PC-3 (cell line): ENCODE measurements around the gene ADK. TPM values are rescaled to one million over a fixed set of nuclear protein-coding genes. Genes with fewer than 3 reads are reported as not detected.

Experiments
- ATAC-seq: fragments of 200-7000 bp; cut with Tn5 transposase; 2 replicates; pipeline ENCODE4 v1.9.1; 2020; ENCODE audit warnings: mild to moderate bottlenecking, moderate library complexity
- BruUV-seq: library from RNA; stranded (reverse); fragments of 400-500 nt; replicated peaks from 2 replicates; lab custom pipeline; 2021; lab: Mats Ljungman, UMichigan
- CTCF ChIA-PET: fragments of 300-600 bp; sonication (Branson Sonifier 250); formaldehyde crosslinking; loops from one replicate; lab custom pipeline; 2022; ENCODE audit warnings: antibody characterized with exemption; lab: Charles Lee
- POLR2A ChIA-PET: fragments of 300-600 bp; sonication (Branson Sonifier 250); formaldehyde crosslinking; loops from one replicate; lab custom pipeline; 2022; ENCODE audit warnings: antibody characterized with exemption; ENCODE audit not compliant: unreplicated experiment; lab: Charles Lee
- DNase-seq: peaks from one replicate; pipeline ENCODE4 v3.0.0-alpha.2; 2015
- H2AFZ ChIP-seq: fragments of 300-600 bp; sonication (generic); 2 replicates; pipeline ENCODE4 v1.6.0; 2016; ENCODE audit warnings: antibody characterized with exemption, low read length
- H3F3A ChIP-seq: fragments of 300-600 bp; sonication (generic); one replicate; pipeline ENCODE4 v1.6.0; 2017; ENCODE audit warnings: antibody characterized with exemption, low read length, control low read depth, mild to moderate bottlenecking; ENCODE audit not compliant: unreplicated experiment
- H3K27ac ChIP-seq: fragments of 300-600 bp; sonication (generic); 2 replicates; pipeline ENCODE4 v1.5.1; 2016; ENCODE audit warnings: mild to moderate bottlenecking, low read length
- H3K27me3 ChIP-seq: fragments of 300-600 bp; sonication (generic); 2 replicates; pipeline ENCODE4 v1.6.1; 2016; ENCODE audit warnings: low read length, mixed read lengths
- H3K36me3 ChIP-seq: fragments of 300-600 bp; sonication (generic); 2 replicates; pipeline ENCODE4 v1.6.1; 2016; ENCODE audit warnings: low read depth, mixed run types, low read length, mixed read lengths
- H3K4me1 ChIP-seq: fragments of 300-600 bp; sonication (generic); 2 replicates; pipeline ENCODE4 v1.5.1; 2016; ENCODE audit warnings: low read length; ENCODE audit not compliant: insufficient read depth
- H3K4me2 ChIP-seq: fragments of 300-600 bp; sonication (generic); 2 replicates; pipeline ENCODE4 v1.6.0; 2016; ENCODE audit warnings: low read length
- H3K4me3 ChIP-seq: fragments of 300-600 bp; sonication (generic); 2 replicates; pipeline ENCODE4 v1.5.1; 2016; ENCODE audit warnings: mild to moderate bottlenecking, low read length, mixed read lengths
- H3K79me2 ChIP-seq: fragments of 300-600 bp; sonication (generic); 2 replicates; pipeline ENCODE4 v1.6.1; 2017; ENCODE audit warnings: low read length, mixed read lengths
- H3K9ac ChIP-seq: fragments of 300-600 bp; sonication (generic); 2 replicates; pipeline ENCODE4 v1.6.0; 2016; ENCODE audit warnings: mild to moderate bottlenecking, low read length
- H3K9me2 ChIP-seq: fragments of 300-600 bp; sonication (generic); replicated peaks from 2 replicates; pipeline ENCODE4 v1.6.1; 2016; ENCODE audit warnings: mixed run types, low read length, mixed read lengths
- H3K9me3 ChIP-seq: fragments of 300-600 bp; sonication (generic); 2 replicates; pipeline ENCODE4 v1.6.1; 2016; ENCODE audit warnings: low read length, mixed read lengths
- H4K20me1 ChIP-seq: fragments of 300-600 bp; sonication (generic); 2 replicates; pipeline ENCODE4 v1.6.1; 2016; ENCODE audit warnings: low read length, mixed read lengths
- EZH2 ChIP-seq: fragments of 300-600 bp; sonication (generic); IDR thresholded peaks from one replicate; pipeline ENCODE4 v1.6.1; 2017; ENCODE audit warnings: antibody characterized with exemption, mild to moderate bottlenecking, low read length; ENCODE audit not compliant: unreplicated experiment
- EZH2phosphoT487 ChIP-seq: fragments of 300-600 bp; sonication (generic); IDR thresholded peaks from 2 replicates; pipeline ENCODE4 v1.6.1; 2018; ENCODE audit warnings: mild to moderate bottlenecking, antibody characterized with exemption, low read length, borderline replicate concordance
- intact Hi-C: fragments of 100-400 bp; cut with micrococcal nuclease; formaldehyde crosslinking; loops from 2 replicates; pipeline ENCODE4 v1.9.0; 2023
- total RNA-seq: library from RNA; depleted of rRNA; stranded (reverse); fragments of >200 nt; gene quantifications from 2 replicates; pipeline ENCODE4 v1.2.3, GENCODE V29; 2014
- TF ChIP-seq, protein P1 (sequence below): fragments of 300-600 bp; sonication (generic); conservative IDR thresholded peaks from 2 replicates; pipeline ENCODE4 v1.5.1; 2017; ENCODE audit warnings: antibody characterized with exemption, low read depth, mild to moderate bottlenecking, low read length

ADK gene
- total RNA-seq, 1 experiment from 2014 or later: 256 TPM

DNA sequence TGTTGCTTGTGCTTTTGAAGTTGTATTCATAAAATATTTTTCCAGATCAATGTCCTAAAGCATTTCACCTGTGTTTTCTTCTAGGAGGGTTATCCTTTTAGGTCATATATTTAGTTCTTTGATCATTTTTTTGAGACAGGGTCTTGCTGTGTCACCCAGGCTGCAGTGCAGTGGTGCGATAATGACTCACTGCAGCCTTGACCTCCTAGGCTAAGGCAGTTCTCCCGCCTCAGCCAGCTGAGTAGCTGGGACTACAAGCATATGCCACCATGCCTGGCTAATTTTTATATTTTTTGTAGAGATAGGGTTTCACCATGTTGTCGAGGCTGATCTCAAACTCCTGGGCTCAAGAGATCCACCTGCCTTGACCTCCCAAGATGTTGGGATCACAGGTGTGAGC lies 359.6 kb downstream of the ADK start:
- H3K36me3 ChIP-seq: peaks cover 61% of the 10 kb centered on the region
- H2AFZ ChIP-seq: no peak overlapping the region
- H3K9me3 ChIP-seq: peaks cover 34% of the 10 kb centered on the region
- no peaks in the 10 kb centered on the region for H3F3A ChIP-seq
- CTCF ChIA-PET: interaction anchor here (0.6 kb wide), 1 partner anchor 94 kb away, joined by 7 read pairs; no protein-coding TSS in a partner anchor
- no peak overlapping the region for H3K27ac ChIP-seq
- DNase-seq (no peak), ATAC-seq (no peak)
- intact Hi-C loops: no loop called here
- no peak overlapping the region for H3K4me2 ChIP-seq
- no peak overlapping the region for H3K4me3 ChIP-seq
- TF ChIP-seq EZH2phosphoT487: no peak
- TF ChIP-seq, protein P1, sequence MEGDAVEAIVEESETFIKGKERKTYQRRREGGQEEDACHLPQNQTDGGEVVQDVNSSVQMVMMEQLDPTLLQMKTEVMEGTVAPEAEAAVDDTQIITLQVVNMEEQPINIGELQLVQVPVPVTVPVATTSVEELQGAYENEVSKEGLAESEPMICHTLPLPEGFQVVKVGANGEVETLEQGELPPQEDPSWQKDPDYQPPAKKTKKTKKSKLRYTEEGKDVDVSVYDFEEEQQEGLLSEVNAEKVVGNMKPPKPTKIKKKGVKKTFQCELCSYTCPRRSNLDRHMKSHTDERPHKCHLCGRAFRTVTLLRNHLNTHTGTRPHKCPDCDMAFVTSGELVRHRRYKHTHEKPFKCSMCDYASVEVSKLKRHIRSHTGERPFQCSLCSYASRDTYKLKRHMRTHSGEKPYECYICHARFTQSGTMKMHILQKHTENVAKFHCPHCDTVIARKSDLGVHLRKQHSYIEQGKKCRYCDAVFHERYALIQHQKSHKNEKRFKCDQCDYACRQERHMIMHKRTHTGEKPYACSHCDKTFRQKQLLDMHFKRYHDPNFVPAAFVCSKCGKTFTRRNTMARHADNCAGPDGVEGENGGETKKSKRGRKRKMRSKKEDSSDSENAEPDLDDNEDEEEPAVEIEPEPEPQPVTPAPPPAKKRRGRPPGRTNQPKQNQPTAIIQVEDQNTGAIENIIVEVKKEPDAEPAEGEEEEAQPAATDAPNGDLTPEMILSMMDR: no peak
- no peak for TF ChIP-seq EZH2
- BruUV-seq: no TSS peak
- H3K9ac ChIP-seq: no peak overlapping the region
- H3K9me2 ChIP-seq: no peaks in the 10 kb centered on the region
- H3K4me1 ChIP-seq: no peaks in the 10 kb centered on the region
- H4K20me1 ChIP-seq: no peaks in the 10 kb centered on the region
- POLR2A ChIA-PET: interaction anchor here (0.6 kb wide), 2 partner anchors 11 to 22 kb away, joined by 3 to 8 read pairs; no protein-coding TSS in a partner anchor
- peaks cover 33% of the 10 kb centered on the region for H3K79me2 ChIP-seq
- H3K27me3 ChIP-seq: no peaks in the 10 kb centered on the region

DNA sequence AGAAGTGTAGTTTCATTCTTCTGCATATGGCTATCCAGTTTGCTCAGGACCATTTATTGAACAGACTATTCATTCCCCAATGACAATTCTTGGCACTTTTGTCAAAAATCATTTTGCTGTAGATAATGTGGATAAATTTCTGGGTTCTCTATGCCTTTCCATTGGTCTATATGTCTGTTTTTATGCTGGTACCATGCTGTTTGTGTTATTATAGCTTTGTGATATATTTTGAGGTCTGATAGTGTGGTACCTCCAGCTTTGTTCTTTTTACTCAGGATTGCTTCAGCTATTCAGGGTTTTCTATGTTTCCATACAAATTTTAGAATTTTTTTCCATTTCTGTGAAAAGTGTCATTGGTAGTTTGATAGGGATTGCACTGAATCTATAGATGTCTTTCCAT lies 360.0 kb downstream of the ADK start:
- intact Hi-C loops: no loop called here
- TF ChIP-seq EZH2 (no peak), EZH2phosphoT487 (no peak)
- TF ChIP-seq, protein P1: no peak
- POLR2A ChIA-PET: interaction anchor here (0.6 kb wide), 1 partner anchor 12 kb away, joined by 3 read pairs; no protein-coding TSS in a partner anchor

DNA sequence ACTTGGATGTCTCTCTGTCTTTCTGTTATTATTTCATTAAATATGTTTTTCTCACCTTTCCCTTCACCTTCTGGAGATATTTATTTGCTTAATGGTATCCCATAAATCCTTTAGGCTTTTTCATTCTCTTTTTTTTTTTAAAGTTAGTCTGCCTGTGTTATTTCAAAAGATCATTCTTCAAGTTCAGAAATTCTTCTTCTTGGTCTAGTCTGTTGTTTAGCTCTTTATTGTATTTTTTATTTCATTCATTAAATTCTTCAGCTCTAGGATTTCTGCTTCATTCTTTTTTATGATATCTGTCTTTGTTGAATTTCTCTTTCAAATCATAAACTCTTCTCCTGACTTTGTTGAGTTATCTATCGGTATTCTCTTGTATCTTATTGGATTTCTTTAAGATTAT lies 363.3 kb downstream of the ADK start:
- BruUV-seq: no TSS peak

More for the DNA sequence above, 360.0 kb downstream of the ADK start:
- CTCF ChIA-PET: interaction anchor here (0.6 kb wide), 1 partner anchor 94 kb away, joined by 7 read pairs; no protein-coding TSS in a partner anchor
- ATAC-seq: no peak
- H3K4me1 ChIP-seq: no peaks in the 10 kb centered on the region
- no peak overlapping the region for H3K4me3 ChIP-seq
- H2AFZ ChIP-seq: no peak overlapping the region
- BruUV-seq: no TSS peak
- H3K4me2 ChIP-seq: no peak overlapping the region
- H3K9me2 ChIP-seq: no peaks in the 10 kb centered on the region
- no peak for DNase-seq
- no peaks in the 10 kb centered on the region for H4K20me1 ChIP-seq
- H3K79me2 ChIP-seq: peaks cover 37% of the 10 kb centered on the region
- peaks cover 57% of the 10 kb centered on the region for H3K36me3 ChIP-seq
- H3K9me3 ChIP-seq: peaks cover 34% of the 10 kb centered on the region
- H3K27me3 ChIP-seq: no peaks in the 10 kb centered on the region
- no peak overlapping the region for H3K9ac ChIP-seq
- no peak overlapping the region for H3K27ac ChIP-seq
- H3F3A ChIP-seq: no peaks in the 10 kb centered on the region

More for the DNA sequence above, 363.3 kb downstream of the ADK start:
- no peak overlapping the region for H2AFZ ChIP-seq
- H3K9me3 ChIP-seq: peaks cover 34% of the 10 kb centered on the region
- intact Hi-C loops: no loop called here
- DNase-seq (no peak), ATAC-seq (no peak)
- H3F3A ChIP-seq: no peaks in the 10 kb centered on the region
- H3K79me2 ChIP-seq: peaks cover 41% of the 10 kb centered on the region
- H3K4me3 ChIP-seq: no peak overlapping the region
- no peaks in the 10 kb centered on the region for H3K27me3 ChIP-seq
- H3K9me2 ChIP-seq: no peaks in the 10 kb centered on the region
- H4K20me1 ChIP-seq: no peaks in the 10 kb centered on the region
- H3K36me3 ChIP-seq: peaks cover 53% of the 10 kb centered on the region
- no peak overlapping the region for H3K9ac ChIP-seq
- no peak overlapping the region for H3K27ac ChIP-seq
- TF ChIP-seq, protein P1: no peak
- TF ChIP-seq EZH2: no peak
- no peak for TF ChIP-seq EZH2phosphoT487
- ChIA-PET POLR2A (interaction anchor here (0.7 kb wide), 1 partner anchor 220 kb away, joined by 3 read pairs; no protein-coding TSS in a partner anchor), CTCF (no interaction called here)
- H3K4me1 ChIP-seq: no peaks in the 10 kb centered on the region
- H3K4me2 ChIP-seq: no peak overlapping the region
